Esophagus muscularis mucosa (tissue), 3 donors: Measurements from ENCODE around the gene CDH22.

Experiments used
- CTCF ChIP-seq, 3 experiments: fragments of 200-600 bp in 2 of 3; fragments of 450-650 bp in 1 of 3; sonication (generic) in 2 of 3; IDR thresholded peaks; one replicate each; pipeline ENCODE4 v1.5.1; 2017 to 2019; ENCODE audit warnings: antibody characterized with exemption in 3 of 3, mild to moderate bottlenecking in 2 of 3, moderate library complexity in 1 of 3
- POLR2A ChIP-seq: fragments of 450-650 bp; IDR thresholded peaks from one replicate; pipeline ENCODE4 v1.6.1; 2017; ENCODE audit warnings: antibody characterized with exemption, moderate library complexity, mild to moderate bottlenecking, low read depth
- POLR2AphosphoS5 ChIP-seq, 2 donors: sonication (generic); formaldehyde crosslinking; IDR thresholded peaks; one replicate each; pipeline ENCODE4 v1.6.1; 2017; ENCODE audit warnings: antibody characterized with exemption in 2 of 2

GRCh38 chr20:46178891-46179290 is 129.4 kb downstream of the CDH22 start:
- TF ChIP-seq CTCF (IDR thresholded peaks at IDR 0.05) (no peak), POLR2A (no peak), POLR2AphosphoS5 (IDR thresholded peaks at IDR 0.05) (no peak)
